Mesodermal cell (in vitro differentiated cells): Measurements from ENCODE around the gene FARP1.

Experiments
- H3K27ac ChIP-seq: 2 replicates; pipeline ENCODE4 v1.7.0; 2013; ENCODE audit warnings: mild to moderate bottlenecking, low read depth, low read length, moderate library complexity; ENCODE audit not compliant: severe bottlenecking
- H3K36me3 ChIP-seq: 2 replicates; pipeline ENCODE4 v1.7.1; 2013; ENCODE audit warnings: mild to moderate bottlenecking, low read length, moderate library complexity; ENCODE audit not compliant: control insufficient read depth, insufficient read depth
- H3K4me1 ChIP-seq: one replicate; pipeline ENCODE4 v1.7.1; 2013; ENCODE audit warnings: mild to moderate bottlenecking, low read length; ENCODE audit not compliant: insufficient read depth, control insufficient read depth, poor library complexity, severe bottlenecking
- H3K4me3 ChIP-seq: 2 replicates; pipeline ENCODE4 v1.7.0; 2013; ENCODE audit warnings: low read length, control low read depth, mild to moderate bottlenecking; ENCODE audit not compliant: insufficient read depth, poor library complexity, severe bottlenecking; ENCODE audit errors: extremely low read depth
- H3K9me3 ChIP-seq: 2 replicates; pipeline ENCODE4 v1.7.1; 2013; ENCODE audit warnings: mild to moderate bottlenecking, low read length, moderate library complexity; ENCODE audit not compliant: control insufficient read depth
- WGBS, 2 experiments: methylation state at CpG; one replicate each; pipeline ENCODE4 v1.1.5; 2013; ENCODE audit warnings: missing lambda C conversion rate in 2 of 2; ENCODE audit not compliant: insufficient coverage in 2 of 2; 5-methylcytosine and 5-hydroxymethylcytosine counted together

Gene FARP1

GRCh38 chr13:98188544-98189166, 45.8 kb downstream of the FARP1 start:
- Histone ChIP-seq H3K4me3 (no peak overlapping the region), H3K36me3 (no peaks in the 10 kb centered on the region)
- WGBS, 2 experiments: 95 to 96% methylated on average over 14 of the region's 14 CpGs

GRCh38 chr13:98189841-98190505, 47.1 kb downstream of the FARP1 start:
- H3K4me1 ChIP-seq: peaks cover 2% of the 10 kb centered on the region
- no peaks in the 10 kb centered on the region for H3K36me3 ChIP-seq
- 100% methylated on average over 2 of the region's 4 CpGs for WGBS, 2 experiments
- no peaks in the 10 kb centered on the region for H3K9me3 ChIP-seq
- no peak overlapping the region for H3K27ac ChIP-seq
- no peak overlapping the region for H3K4me3 ChIP-seq

More at GRCh38 chr13:98188544-98189166, 45.8 kb downstream of the FARP1 start:
- no peaks in the 10 kb centered on the region for H3K9me3 ChIP-seq
- H3K4me1 ChIP-seq: peaks cover 5% of the 10 kb centered on the region
- no peak overlapping the region for H3K27ac ChIP-seq

DNA sequence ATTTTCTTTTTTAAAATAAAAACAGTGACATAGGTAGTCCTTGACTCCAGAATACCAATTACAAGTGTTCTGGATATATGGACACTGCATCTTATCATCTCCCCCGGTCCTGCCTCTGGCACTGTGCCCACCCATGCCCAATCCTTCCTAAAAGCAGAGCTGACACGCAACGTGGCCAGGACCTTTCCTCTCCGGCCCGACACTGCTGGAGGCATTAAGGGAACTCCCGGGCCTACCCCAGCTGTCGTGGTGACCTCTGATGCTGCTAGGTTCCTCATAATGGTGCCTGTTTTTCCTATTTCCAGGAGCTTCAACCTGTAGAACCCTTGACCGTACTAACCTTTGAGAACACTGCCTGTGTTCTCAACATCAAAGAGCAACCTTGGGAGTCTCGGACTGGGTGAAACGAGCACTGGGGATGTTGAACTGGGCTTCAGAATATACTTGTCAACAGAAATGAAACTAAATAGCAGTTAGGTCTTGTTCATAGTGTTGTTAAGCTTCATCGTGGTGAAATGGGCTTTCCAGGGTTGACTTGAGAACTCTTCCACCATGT, 48.1 kb downstream of the FARP1 start:
- Histone ChIP-seq H3K27ac (no peak overlapping the region), H3K36me3 (peaks cover 3% of the 10 kb centered on the region), H3K9me3 (no peaks in the 10 kb centered on the region), H3K4me3 (no peak overlapping the region), H3K4me1 (no peaks in the 10 kb centered on the region)
- 91 to 98% methylated on average over 8 of the region's 11 CpGs for WGBS, 2 experiments

DNA sequence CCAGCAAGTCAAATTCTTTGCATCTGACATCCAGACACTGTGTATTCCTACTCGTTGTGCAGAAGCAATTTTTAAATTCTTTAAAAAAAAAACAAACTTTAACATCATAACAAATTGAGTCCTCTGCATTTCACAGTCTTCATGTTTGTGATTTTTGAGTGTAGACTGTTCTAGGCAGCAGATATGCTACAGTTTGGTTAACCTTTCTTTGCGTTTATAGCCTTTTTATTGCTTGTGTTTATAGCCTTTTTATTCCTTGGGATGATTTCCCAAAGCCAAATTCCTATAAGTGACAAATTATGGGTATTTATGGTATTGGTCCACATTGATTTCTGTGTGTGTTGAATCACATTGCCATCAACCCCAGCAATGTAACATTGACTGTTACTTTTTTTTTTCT, 49.1 kb downstream of the FARP1 start:
- Histone ChIP-seq H3K9me3 (no peaks in the 10 kb centered on the region), H3K27ac (no peak overlapping the region), H3K4me1 (no peaks in the 10 kb centered on the region), H3K4me3 (no peak overlapping the region), H3K36me3 (peaks cover 7% of the 10 kb centered on the region)
- WGBS, 2 experiments: 83% methylated on average over 1 of the region's 2 CpGs; no CpG with 5 or more reads in 1 of the 2 experiments

GRCh38 chr13:98195054-98195791, 52.3 kb downstream of the FARP1 start:
- no peak overlapping the region for H3K4me3 ChIP-seq
- 74 to 78% methylated on average over 5 to 6 of the region's 10 CpGs for WGBS, 2 experiments
- H3K36me3 ChIP-seq: peaks cover 7% of the 10 kb centered on the region
- no peak overlapping the region for H3K27ac ChIP-seq
- peaks cover 16% of the 10 kb centered on the region for H3K4me1 ChIP-seq
- H3K9me3 ChIP-seq: no peaks in the 10 kb centered on the region

DNA sequence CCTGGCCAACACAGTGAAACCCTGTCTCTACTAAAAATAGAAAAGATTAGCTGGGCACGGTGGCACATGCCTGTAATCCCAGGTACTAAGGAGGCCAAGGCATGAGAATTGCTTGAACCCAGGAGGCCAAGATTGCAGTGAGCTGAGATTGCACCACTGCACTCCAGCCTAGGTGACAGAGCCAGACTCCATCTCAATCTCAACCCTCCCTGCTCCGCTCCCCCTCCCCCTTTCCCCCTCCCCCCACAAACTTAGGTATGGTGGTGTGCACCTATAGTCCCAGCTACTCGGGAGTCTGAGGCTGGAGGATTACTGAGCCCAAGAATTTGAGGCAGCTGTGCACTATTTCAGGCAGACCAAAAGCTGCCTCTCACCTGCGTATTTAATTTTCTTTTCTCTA, 55.8 kb downstream of the FARP1 start:
- 81 to 85% methylated on average over 3 of the region's 4 CpGs for WGBS, 2 experiments
- Histone ChIP-seq H3K4me1 (peaks cover 31% of the 10 kb centered on the region), H3K9me3 (peaks cover 7% of the 10 kb centered on the region), H3K36me3 (peaks cover 24% of the 10 kb centered on the region), H3K27ac (no peak overlapping the region), H3K4me3 (no peak overlapping the region)

DNA sequence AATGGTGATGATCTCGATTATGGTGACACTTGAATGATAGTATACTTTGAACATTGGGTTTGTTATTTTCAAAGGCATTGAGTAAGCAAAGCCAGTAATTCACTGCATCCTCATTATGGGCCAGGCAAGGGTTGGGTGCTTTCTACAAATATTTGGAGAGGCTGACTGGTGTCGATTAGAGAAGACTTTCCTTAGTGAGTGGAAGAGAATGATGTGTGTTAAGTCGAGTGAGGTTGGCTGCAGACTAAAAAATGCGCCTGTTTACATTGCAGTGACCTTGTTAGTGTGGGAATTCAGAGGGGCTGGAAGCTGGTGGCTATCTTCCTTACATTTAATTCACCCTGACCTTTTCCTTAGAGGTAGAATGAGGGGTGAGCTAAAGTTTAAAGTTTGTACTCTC, 56.6 kb downstream of the FARP1 start:
- Histone ChIP-seq H3K9me3 (peaks cover 12% of the 10 kb centered on the region), H3K4me3 (no peak overlapping the region), H3K4me1 (peaks cover 31% of the 10 kb centered on the region), H3K36me3 (peaks cover 29% of the 10 kb centered on the region), H3K27ac (peak overlapping the region; percentile 71)
- WGBS, 2 experiments: 30 to 32% methylated on average over 4 of the region's 4 CpGs

DNA sequence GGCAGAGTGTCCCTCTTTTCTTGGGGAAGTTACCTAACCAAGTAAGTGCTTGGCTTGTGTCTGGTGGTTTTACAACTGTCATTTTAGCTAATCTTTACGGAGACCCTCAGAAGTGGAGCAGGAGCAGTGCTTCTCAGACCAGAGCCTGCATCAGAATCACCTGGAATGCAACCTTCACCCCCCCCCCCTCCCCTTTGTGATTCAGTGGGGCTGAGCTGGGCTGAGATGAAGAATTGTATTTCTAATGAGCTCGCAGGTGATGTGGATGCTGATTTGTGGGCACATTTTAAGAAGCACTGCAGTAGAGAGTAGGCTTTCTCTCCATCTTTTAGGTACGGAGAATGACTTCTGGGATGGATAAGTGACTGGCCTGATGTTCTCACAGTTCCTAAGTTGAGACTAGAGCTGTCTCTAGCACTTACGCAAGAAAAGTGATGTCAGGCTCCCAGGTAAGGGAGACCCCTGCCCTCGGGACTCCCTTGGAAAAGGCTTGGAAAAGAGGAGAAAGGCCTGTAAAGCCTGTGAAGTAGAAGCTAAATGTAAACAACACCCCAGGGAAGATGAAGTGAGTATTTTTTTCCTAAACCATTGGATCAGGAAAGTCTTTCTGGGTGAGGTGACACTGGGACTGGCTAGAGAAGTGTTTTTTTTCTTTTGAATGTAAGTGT, 57.5 kb downstream of the FARP1 start:
- Histone ChIP-seq H3K4me1 (peaks cover 31% of the 10 kb centered on the region), H3K36me3 (peaks cover 31% of the 10 kb centered on the region), H3K9me3 (peaks cover 12% of the 10 kb centered on the region), H3K27ac (peak overlapping the region; percentile 71), H3K4me3 (no peak overlapping the region)
- 56 to 76% methylated on average over 3 of the region's 5 CpGs for WGBS, 2 experiments

DNA sequence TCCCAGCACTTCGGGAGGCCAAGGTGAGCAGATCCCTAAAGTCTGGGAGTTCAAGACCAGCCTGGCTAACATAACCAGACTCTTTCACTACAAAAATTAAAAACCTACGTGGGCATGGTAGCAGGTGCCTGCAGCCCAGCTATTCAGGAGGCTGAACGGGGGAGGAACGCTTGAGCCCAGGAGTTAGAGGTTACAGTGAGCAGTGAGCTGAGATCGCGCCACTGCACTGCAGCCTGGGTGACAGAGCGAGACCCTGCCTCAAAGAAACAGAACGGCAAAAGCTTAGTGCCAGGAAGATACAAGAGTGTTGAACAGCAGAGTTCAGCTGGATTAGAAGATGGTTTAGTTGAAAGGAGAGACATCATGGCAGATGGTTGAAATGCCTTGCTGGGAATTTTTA, 58.3 kb downstream of the FARP1 start:
- Histone ChIP-seq H3K27ac (peak overlapping the region; percentile 37), H3K4me1 (peaks cover 31% of the 10 kb centered on the region), H3K9me3 (peaks cover 19% of the 10 kb centered on the region), H3K36me3 (peaks cover 29% of the 10 kb centered on the region), H3K4me3 (no peak overlapping the region)
- 84 to 89% methylated on average over 7 to 8 of the region's 8 CpGs for WGBS, 2 experiments

- whole genome bisulfite sequencing, 2 experiments: 55 to 70% methylated on average over 5 of the region's 6 CpGs
- H3K4me3 ChIP-seq: no peak overlapping the region
- peak overlapping the region; percentile 81 for H3K27ac ChIP-seq
Measured at GRCh38 chr13:98201984-98202383, 59.1 kb downstream of the FARP1 start.

More at GRCh38 chr13:98201984-98202383, 59.1 kb downstream of the FARP1 start:
- peaks cover 19% of the 10 kb centered on the region for H3K9me3 ChIP-seq
- H3K36me3 ChIP-seq: peaks cover 27% of the 10 kb centered on the region
- H3K4me1 ChIP-seq: peaks cover 34% of the 10 kb centered on the region
